GM19099 (cell line): Measurements from ENCODE around the gene ACADVL.
A peak's percentile ranks its signal among the peaks of the same experiment; 100 is the strongest.

Experiments
- POLR2A ChIP-seq: IDR thresholded peaks from 3 replicates; pipeline ENCODE4 v1.6.1; 2011; ENCODE audit warnings: low read depth; ENCODE audit not compliant: insufficient read length; ENCODE audit errors: extremely low read depth

ACADVL gene

DNA sequence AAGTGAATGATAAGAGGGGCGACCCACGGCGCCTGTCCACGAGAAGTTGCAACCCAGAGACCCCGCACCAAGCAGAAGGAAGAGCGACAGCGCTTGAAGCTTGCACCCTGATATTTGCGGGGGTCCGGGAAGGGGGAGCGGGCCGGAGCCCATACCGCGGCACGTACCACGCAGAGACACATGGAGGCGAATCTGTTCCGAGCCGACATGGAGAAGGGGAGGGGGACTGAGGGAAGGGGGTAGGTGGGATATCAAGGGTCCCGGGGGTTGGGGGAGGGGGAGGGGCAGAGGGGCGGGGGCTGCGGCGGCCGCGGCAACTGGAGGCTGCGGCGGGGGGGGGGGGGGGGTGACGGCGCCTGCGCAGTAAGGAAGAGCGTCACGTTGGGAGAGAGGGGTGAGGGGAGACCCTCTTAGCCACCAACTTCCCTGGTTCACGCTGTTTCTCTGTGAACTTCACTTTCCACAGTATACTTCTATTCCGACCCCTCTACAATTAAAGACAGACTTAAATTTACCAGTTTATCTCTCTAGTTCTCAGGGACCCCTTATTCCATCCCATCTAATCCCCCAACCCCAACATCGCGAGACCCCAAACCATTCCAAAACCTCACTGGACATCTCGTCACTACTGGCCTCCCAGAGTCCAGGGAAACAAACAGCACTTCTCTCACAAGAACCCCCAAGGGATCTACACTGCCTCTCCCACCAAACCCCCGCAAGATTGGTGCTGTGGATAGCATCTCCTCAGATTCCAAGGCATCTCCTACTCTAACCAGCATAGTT, 8.1 kb upstream of the ACADVL start:
- TF ChIP-seq POLR2A: no peak

DNA sequence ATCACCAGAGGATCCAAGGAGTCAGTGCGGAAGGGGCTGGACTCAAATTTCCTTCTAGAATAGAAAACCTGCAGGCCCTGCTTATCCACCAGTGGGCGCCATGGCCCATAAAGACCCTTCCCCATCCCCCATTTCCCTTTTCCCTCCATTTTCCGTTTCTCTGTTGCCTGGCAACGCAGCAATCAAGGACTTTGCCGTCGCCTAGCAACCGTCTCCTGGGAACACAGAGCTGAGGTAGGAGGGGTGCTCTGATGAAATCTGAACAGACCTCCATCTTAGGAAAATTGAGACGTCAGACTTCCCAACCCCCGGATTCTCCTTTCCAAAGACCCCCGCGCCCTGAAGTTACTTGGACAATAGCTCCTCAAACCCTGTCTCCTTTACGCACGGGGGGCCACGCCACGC, 5.8 kb upstream of the ACADVL start:
- no peak for TF ChIP-seq POLR2A

DNA sequence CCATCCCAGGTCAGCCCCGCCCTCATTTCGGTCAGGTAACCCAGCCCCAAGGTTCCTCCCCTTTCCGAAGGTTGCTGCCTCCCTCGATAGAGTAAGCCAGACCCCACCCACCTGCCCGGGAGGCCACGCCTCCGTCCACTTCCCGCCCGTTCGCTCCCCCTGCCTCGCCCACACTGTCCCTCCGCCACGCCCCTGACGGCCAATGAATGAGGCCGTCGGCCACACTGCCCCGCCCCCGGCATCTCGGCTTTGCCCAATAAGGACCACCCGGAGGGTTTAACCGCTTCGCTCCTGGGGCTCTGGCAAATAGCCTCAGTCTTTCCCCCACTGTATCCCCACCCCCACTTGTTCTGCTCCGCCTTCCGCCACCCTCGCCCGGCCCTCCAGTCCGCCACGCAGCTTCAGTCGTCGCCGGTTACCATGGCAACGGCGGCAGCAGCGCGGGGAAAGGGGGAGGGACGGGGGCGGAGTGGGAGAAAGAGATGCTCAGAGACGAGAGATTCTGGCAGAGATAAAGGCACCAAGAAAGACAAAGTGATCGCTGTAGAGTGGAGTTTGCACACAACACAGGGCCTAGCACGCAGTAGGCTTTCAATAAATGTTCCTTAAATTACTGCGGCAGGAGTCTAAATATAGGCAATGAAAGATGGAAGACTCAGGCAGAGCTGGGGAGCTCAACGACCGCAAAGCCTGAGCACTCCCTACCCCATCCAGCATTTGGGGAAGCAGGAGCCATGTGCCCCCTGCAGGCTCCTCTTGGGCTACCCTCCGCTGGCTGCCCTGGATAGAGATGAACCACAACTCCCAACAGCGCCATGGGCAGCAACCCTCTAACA, 5.2 kb upstream of the ACADVL start:
- no peak for TF ChIP-seq POLR2A

DNA sequence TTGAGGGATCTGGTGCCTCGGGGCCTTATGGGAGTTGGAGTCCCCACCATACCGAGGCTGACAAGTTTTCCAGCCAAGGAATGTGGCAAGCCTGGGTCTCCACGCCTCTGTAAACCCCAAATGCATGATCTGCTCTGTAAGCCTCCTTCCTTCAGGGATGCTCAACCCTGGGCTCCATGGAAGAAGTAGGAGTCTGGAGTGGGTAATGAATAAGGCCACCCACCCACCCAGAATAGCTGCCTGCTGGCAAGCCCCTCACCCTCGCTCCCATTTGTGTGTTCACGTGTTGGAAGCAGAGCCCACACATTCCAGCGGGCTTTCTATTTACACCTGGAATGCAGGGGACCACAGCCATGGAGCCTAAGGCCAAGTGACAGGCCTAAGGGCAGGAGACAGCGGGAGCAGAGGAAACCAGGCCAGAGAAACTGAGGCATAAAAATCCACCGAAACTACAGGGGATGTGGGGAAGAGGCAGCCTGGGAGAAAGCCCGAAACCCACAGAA, 4.6 kb upstream of the ACADVL start:
- TF ChIP-seq POLR2A: no peak

DNA sequence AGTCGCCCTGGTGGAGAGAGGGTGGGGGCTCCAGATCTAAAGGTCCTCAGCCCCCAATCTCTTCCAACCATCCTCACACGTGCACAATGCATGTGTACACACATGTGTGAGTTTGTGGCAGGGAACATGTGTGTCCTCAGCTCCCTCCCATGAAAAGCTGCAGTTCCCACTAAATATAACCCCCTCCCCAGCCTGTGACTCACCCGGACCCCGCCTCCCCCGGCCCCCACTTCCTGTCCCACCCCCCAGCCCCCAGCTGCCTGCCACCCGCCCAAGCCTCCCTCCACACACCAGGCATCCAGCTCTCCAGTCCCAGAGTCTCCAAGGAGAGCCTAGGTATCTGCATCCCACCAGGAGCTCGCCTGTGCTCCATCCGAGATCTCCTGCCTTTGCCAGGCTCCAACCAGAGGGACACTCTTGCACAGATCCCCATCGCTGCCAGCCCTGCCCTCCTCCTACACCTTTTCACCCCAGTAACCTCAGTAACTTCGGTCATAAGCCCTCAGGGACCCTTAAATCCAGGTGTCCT, 4.0 kb upstream of the ACADVL start:
- TF ChIP-seq POLR2A: no peak

DNA sequence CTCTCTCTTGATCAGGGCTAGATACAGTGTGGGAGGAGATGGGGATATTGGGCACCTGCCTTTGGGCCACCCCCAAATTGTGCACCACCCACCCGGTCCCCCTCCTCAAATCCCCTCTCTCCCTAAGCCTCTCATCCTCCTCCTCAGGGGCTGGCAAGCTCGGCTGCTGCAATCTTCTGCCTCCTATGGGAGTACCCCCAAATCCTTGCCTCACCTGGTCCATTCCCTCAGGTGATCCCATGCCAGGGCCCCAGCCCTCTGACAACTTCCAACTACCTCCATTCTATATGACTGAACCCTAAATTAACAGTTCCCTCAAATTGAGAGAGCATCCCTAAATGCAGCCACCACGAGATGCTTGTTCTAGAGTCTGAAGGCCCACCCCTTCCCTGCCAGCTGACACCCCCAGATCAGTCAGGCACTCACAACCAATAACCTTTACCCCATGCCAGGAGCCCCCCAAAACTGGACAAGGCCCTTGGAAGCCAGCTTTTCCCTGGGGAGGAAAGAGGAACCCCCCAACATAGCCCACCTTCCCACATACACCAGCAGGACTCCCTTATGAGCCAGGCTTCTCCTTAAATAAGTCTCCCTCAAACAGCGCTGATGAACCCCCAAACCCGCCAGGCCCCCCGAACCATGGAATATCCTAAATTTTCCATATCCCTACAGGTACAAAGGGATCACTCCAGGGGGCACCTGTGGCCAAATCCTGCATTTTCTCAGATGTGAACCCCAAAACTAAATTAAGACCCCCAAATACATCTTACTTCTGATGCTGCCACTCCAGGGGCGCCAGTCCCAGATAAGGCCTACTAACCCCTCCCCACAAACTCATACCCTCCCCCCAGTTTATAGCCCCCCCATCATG, 3.3 kb upstream of the ACADVL start:
- TF ChIP-seq POLR2A: no peak

DNA sequence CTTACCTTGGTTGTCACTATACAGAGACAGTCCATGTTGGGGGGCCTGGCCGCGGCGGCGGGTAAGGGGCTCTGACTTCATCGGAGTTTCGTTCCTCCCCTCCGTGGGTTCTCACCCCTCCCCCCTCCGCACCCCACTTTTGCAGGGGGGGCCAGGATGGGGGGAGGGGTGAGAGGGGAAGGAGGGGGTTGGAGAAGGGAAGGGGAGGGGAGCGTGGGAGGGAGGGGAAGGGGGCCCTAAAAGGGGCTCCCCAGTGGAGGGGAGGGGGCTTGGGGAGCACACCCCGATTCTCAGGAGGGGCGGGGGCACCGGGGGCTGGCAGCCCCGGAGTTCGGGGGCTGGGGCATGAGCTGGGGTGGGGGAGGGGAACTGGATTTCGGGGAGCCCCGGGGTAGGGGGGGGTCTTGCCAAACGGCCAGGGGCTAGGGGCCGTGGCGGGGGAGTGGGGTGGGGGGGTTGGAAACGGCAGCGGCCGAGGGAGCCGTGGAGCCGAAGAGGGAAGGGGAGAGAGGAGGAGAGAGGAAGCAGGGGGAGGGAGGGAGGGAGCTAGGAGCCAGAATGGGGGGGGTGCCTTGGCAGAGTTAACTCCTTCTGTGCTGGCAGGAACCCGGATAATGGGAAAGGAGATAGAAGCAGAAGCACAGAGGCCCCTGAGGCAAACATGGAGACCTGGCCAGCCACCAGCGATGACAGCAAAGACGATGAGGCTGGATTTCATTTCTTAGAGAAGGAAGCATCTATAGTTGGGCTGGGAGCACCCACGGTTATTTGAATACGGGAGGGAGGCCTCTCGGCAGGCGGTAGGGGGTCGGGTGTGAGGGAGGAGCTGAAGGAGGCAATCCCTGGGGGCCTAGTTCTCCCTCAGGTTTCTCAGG, 2.4 kb upstream of the ACADVL start:
- TF ChIP-seq POLR2A: peak; percentile 28

DNA sequence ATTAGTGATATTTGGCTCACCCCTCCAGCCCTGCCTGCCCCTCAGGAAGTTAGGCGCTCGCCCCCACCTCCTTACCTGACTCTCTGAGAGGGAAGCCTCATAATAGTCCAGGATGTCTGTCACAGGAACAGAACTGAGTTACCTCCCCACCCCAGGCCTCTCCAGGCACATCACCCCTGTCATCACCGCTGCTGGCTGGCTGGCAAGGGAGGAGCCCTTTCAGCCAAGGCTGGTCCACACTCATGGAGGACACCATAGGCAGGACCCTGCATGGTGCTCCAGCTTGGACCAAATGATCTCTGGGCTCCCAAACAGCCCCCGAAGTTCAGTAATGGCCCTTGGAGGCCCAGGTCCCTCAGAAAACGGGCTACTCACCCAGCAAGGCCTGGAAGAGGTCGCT, 1.6 kb upstream of the ACADVL start:
- TF ChIP-seq POLR2A: no peak

DNA sequence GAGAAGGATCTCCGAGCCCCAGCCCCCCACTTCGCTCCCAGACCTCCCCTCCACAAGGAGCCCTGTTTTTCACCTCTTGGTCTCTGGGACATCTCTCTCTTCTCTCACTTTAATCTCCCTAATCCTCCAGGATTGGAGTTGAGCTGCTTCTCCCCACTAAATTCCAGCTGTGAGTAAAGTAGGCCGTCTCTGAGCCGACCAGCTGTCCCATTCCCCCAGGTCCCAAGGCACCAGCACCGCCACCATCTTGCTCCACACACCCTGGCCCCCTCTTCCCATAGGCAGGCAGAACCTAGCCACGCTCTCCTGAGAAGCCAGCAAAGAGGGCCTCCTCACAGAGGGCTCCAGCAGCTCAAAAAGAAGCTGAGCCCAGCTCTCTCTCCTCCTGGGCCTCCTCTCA, 980 bp upstream of the ACADVL start:
- TF ChIP-seq POLR2A: no peak

DNA sequence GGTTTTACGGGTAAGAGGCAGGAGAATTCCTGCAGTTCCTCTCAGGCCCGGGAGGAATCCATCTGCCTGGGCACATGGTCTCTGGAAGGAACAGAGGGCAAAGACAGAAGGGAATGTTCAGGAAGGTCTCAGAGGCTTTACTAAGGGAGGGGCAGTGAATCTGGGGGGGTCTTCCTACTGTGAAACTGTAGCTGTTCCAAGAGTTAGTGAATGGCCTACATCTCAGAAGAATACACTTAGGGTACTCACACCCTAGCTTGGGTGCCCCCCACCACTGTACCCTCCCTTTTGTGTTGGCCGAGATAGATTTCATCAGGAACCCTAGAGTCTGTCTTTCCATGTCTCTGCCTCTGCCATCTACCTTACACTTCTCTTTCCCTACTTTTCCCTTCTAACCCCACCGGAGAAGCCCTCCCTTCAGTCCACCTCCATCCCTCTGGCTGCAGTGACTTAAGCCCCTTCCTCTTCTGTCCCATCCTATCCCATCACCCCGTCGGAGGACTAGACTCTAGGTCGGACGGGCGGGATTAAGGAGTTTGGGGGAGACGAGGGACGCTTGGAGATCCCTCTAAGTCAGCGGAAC, 418 bp upstream of the ACADVL start:
- no peak for TF ChIP-seq POLR2A

DNA sequence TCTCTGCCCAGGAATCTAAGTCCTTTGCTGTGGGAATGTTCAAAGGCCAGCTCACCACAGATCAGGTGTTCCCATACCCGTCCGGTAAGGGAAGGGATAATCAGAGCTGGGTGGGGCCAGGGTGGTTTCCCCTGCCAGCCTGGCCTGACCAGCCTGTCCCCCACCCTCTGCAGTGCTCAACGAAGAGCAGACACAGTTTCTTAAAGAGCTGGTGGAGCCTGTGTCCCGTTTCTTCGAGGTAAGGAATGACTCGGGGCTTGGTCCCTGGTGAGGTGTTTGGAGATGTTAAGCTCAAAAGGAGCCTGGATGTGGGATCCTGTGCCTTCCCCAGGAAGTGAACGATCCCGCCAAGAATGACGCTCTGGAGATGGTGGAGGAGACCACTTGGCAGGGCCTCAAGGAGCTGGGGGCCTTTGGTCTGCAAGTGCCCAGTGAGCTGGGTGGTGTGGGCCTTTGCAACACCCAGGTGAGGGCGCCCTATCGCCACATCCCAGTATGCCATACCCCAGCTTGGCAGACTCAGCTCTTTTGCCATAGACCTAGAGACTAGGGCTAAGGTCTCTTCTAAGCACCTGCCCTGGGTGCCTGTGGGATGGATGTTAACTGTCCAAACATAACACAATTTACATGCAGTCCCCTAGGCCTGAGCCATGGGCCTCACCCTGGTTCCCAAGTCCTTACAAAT, 997 bp downstream of the ACADVL start:
- no peak for TF ChIP-seq POLR2A

DNA sequence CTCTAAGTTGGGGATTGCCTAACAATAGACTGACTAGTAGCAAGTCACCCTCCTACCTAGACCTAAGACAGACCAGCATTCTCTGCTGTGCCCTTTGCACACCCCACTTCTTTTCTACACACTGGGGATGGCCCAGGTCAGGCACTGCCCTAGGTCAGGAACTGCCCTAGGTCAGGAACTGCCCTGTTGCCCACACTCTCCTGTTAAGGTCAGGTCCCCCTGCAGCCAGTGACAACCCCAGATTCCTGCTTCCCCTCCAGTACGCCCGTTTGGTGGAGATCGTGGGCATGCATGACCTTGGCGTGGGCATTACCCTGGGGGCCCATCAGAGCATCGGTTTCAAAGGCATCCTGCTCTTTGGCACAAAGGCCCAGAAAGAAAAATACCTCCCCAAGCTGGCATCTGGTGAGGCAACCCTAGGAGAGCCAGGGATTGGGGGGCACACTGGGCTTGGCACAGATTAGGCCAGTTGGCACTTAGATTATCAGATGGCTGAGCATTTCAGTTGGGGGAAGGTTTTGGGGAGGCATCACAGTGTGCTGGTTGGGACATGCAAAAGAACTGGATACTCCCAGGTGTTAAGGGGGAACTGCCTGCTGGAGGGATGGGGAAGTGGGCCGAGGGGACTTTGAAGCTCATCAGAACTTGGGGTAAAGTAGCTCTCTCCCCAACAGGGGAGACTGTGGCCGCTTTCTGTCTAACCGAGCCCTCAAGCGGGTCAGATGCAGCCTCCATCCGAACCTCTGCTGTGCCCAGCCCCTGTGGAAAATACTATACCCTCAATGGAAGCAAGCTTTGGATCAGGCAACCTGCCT, 1.7 kb downstream of the ACADVL start:
- TF ChIP-seq POLR2A: no peak
